HG03571 (cell line): ENCODE data around the gene LIFR.
"Not testable (repeated sequence)": the region's sequence is repeated elsewhere in the genome, so short reads cannot be mapped to it uniquely, and the experiment has no call there.

Experiments used
- ATAC-seq: cut with Tn5 transposase; IDR thresholded peaks from one replicate; pipeline ENCODE4 v1.9.1; 2021; ENCODE audit not compliant: unreplicated experiment

Gene LIFR, protein sequence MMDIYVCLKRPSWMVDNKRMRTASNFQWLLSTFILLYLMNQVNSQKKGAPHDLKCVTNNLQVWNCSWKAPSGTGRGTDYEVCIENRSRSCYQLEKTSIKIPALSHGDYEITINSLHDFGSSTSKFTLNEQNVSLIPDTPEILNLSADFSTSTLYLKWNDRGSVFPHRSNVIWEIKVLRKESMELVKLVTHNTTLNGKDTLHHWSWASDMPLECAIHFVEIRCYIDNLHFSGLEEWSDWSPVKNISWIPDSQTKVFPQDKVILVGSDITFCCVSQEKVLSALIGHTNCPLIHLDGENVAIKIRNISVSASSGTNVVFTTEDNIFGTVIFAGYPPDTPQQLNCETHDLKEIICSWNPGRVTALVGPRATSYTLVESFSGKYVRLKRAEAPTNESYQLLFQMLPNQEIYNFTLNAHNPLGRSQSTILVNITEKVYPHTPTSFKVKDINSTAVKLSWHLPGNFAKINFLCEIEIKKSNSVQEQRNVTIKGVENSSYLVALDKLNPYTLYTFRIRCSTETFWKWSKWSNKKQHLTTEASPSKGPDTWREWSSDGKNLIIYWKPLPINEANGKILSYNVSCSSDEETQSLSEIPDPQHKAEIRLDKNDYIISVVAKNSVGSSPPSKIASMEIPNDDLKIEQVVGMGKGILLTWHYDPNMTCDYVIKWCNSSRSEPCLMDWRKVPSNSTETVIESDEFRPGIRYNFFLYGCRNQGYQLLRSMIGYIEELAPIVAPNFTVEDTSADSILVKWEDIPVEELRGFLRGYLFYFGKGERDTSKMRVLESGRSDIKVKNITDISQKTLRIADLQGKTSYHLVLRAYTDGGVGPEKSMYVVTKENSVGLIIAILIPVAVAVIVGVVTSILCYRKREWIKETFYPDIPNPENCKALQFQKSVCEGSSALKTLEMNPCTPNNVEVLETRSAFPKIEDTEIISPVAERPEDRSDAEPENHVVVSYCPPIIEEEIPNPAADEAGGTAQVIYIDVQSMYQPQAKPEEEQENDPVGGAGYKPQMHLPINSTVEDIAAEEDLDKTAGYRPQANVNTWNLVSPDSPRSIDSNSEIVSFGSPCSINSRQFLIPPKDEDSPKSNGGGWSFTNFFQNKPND

DNA sequence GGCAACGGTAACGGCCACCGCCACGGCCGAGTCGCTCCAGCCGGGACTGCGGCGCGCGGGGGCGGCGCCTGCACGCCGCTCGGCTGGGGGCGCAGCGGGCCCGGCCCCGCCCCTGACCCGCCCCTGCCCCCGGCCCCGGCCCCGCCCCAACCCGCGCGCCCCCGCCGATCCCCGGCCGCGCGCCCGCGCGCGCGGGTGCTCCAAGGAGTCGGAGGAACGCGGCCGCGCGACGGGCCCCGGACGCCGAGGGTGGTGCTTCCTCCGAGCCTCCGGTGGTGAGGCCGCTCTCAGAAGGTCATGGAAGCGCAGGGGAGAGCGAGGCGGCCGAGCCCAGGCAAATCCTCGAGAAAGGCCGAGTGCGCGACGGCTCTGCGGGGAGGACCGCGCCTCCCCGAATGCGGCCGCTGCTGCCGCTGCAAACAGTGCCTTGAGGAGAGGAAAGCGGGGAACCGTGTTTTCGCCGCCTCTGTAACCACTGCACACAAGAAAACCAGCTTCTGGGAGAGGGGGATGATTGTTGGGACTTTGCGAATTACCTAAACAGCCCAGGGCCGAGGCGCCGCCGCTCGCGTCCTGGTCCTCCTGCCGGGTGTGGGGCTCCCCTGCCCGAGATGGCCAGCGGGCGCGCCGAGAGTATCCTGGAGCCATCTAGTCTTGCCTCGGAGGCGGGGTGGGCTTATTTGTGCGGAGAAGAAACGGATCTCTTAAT lies at the start of gene LIFR:
Gene LIFR, minus strand, starts transcription at position 48 of the 709 bp plus-strand sequence. CDS start 25,999 bp downstream, outside the sequence.
- ATAC-seq, result no peak

DNA sequence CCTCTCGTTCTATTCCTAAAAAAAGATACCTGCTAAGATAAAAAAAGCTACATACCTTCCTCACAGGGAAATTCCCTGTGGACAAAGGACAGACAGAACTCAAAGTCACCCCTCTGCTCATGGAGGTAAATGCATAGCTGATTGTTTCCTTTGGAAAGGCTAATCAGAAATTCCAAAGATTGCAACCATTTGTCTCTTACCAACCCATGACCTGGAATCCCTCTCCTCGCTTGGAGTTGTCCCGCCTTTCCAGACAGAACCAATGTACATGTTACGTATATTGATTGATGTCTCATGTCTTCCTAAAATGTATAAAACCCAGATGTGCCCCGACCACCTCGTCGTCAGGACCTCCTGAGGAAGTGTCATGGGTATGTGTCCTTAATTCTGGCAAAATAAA lies 49.2 kb upstream of the LIFR start:
- ATAC-seq, result no peak

DNA sequence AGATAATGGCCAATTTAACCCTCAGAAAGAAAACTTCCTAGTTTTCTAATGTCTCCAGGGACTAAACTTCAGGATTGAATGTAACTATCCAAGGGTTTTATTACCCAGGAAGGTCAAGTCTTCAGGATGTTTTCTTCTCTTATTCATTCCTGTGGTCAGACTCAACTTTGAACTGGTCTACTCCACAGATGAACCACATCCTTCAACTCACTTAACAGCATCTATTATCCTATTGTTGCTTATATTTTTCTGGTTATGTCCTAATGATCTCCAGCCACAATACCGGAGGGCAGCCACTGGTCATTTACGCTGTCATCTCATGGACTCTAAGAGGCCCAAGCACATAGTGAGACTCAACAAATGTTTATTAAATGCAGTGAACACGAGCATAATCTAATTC lies 47.2 kb upstream of the LIFR start:
- ATAC-seq, result no peak

- ATAC-seq, result no peak
Observed at GRCh38 chr5:38602641-38603040, 46.2 kb upstream of the LIFR start.

GRCh38 chr5:38601863-38602298 lies 45.4 kb upstream of the LIFR start:
- no peak for ATAC-seq

- ATAC-seq, result no peak
Observed at GRCh38 chr5:38601133-38601862, 44.9 kb upstream of the LIFR start.

GRCh38 chr5:38600329-38601045 lies 44.0 kb upstream of the LIFR start:
- no peak for ATAC-seq

GRCh38 chr5:38599751-38600150 lies 43.3 kb upstream of the LIFR start:
- ATAC-seq, result not testable (repeated sequence)

DNA sequence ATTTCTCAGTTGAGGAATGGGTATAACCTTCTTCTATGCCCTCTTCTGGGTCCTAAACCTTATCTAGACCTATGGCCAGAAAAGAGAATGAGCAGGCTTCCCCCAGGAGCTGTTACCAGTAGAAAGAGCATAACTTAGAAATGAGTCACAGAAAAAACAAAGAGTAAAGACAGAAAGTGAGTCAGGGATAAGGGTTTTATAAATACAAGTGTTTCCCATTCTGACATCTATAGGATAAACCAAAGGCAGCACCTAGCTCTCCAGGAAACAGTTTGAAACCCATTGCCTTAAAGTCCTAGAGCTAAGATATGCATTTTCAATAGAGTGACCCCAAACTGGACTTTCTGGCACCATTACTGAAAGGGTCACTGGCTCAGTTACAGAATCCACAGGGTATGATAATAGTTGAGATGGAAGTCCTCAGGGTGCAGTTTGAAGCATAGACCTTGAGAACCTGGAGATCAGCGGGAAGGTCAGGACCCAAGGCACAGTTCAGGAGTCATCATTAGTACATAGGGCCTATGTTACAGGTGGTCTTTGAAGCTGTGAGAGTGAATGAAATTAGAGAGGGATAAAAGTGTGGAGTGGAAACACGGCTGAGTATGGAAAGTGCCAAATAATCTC lies 42.7 kb upstream of the LIFR start:
- no peak for ATAC-seq

DNA sequence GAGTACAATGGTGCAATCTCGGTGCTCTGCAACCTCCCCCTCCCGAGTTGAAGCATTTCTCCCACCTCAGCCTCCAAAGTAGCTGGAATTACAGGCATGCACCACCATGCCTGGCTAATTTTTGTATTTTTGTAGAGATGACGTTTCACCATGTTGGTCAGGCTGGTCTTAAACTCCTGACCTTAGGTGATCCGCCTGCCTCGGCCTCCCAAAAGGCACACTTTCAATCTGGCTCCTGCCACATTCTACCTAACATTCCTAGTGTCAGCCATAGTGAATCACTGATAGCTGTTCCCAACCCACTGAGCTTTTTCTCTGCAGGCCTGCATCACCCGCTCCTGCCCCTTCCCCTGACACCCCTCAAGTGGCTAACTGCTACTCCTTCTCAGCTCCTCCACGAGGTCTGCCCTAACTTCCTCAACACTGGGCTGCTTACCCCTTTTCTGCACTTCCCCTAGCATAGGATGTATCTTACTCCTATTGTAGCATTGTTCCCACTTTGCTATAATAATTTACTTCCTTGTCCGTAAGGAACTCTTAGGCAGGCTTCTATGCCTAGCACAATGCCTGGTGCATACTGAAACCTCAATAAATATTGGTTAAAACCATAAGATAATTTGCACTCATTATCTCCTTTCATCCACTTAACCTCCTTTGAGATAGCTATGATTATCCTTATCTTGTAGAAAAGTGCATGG lies 42.0 kb upstream of the LIFR start:
- ATAC-seq, result no peak

DNA sequence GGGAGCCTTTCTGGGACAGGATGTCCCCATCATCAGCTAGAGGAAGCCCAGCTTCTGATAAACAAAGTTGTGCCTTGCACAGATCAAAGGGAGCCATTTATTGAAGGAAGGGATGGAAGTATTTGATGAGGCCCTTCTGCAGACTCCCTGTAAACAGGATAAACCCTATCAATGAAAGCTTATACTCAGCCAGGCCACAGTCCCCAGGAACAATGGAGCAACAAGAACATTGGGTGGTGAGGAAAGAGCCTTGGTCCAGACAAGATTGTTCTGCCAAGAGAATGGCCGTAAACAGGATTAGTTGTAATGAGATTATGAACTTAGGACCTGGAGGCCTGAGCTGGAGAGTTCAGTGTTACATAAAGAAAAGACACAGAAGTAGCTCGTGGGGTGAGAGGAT lies 40.5 kb upstream of the LIFR start:
- ATAC-seq, result no peak

- no peak for ATAC-seq
Observed at GRCh38 chr5:38595132-38595745, 38.8 kb upstream of the LIFR start.

DNA sequence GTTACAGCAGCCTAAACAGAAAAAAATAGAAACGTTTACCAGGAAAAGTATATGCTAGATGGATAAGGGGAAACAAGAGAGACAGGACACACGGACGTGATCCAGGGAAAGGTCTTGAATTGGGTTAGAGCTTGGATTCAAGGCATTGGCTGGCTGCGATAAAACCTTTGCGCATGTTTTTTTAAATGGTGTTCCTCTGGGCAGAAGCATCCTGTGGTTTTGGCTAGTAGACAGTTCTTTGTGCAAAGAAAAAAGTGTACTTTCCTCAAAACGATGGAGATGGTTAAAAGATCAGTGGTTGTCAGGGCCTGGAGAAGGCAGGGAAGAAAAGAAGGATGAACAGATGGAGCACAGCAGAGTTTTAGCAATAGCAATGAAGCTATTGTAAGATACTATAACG lies 37.5 kb upstream of the LIFR start:
- no peak for ATAC-seq

GRCh38 chr5:38591523-38591849 lies 35.0 kb upstream of the LIFR start:
- ATAC-seq, result no peak

DNA sequence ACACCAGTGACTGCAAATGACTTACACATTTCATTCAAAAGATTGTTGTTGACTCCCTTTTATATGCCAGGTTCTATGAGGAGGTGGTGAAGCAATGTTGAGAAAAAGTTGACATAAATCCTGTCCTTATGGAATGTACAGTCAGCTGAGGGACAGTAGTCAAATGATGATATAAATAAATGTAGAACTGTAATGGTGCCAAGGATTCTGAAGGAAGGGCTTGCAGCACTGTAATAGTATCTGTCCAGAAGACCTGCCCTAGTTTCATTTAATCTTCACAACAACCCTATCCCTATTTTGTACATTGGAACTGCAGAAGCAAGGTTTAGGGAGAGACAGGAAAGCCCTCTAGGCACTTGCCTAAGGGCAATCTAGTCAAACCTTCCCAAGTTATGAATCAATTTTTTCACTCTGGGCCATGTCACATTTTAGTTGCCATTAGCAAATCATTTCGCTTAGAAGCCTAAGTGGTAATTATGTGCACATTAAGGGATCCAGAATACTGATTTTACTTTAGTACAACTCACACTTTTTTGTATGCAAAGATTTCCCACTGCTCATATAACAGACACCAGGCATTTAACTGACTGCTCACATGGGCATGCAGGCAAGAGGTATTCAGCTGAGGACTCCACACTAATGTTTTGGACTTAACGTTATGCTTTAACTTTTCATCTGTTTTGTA lies 34.5 kb upstream of the LIFR start:
- no peak for ATAC-seq

- no peak for ATAC-seq
Observed at GRCh38 chr5:38589629-38590028, 33.2 kb upstream of the LIFR start.

DNA sequence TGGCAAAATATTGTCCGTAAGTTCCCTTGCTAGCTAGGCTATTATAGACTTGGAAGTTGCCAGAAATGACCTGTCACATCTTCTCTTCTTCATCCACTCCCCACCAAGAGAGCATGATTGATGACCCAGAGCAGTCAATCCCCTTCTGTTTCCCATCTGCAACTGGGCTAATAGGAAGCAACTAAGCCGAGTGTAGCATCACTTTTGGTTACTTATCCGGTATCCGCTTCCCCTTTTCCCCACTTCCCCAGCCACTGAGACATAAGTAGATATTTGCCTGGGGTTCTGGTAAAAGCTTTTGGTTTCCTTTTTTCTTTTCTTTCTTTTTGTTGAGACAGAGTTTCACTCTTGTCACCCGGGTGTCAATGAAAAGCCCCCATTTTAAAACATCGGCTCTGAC lies 29.4 kb upstream of the LIFR start:
- no peak for ATAC-seq

DNA sequence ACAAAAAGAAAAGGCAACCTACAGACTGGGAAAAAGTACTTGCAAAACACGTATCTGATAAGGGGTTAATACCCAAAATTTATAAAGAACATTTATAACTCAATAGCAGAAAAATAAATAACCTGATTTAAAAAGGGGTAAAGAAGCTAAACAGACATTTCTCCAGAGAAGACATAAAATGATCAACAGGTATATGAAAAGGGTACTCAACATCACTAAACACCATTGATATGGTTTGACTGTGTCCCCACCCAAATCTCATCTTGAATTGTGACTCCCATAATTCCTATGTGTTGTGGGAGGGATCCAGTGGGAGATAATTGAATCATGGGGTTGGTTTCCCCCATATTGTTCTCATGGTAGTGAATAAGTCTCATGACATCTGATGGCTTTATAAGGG lies 27.1 kb upstream of the LIFR start:
- no peak for ATAC-seq
